GM12878 (cell line): ENCODE measurements around the gene GRHL1. TPM values are rescaled to one million over a fixed set of nuclear protein-coding genes. Genes with fewer than 3 reads are reported as not detected.

ENCODE experiments used
- ATAC-seq: fragments of 200-7000 bp; cut with Tn5 transposase; 3 replicates; pipeline ENCODE4 v1.9.1; 2020; ENCODE audit warnings: mild to moderate bottlenecking, moderate library complexity
- BruUV-seq: library from RNA; stranded (reverse); fragments of 400-500 nt; replicated peaks from 2 replicates; lab custom pipeline; 2021; lab: Mats Ljungman, UMichigan
- CTCF ChIA-PET: fragments of 300-600 bp; sonication (Branson Sonifier 250); formaldehyde crosslinking; extraction: SDS; loops from one replicate; lab custom pipeline; 2021; ENCODE audit warnings: inconsistent platforms; lab: Yijun Ruan, JAX
- POLR2A ChIA-PET: fragments of 350-600 bp; formaldehyde crosslinking; extraction: SDS; loops from one replicate; lab custom pipeline; 2021; ENCODE audit warnings: inconsistent platforms; lab: Charles Lee
- RAD21 ChIA-PET: fragments of 300-600 bp; sonication (Branson Sonifier 250); formaldehyde crosslinking; loops from one replicate; lab custom pipeline; 2023; ENCODE audit warnings: antibody characterized with exemption; ENCODE audit not compliant: unreplicated experiment; lab: Charles Lee
- SMC1A ChIA-PET: fragments of 300-600 bp; sonication (Branson Sonifier 250); formaldehyde crosslinking; loops from one replicate; lab custom pipeline; 2023; ENCODE audit not compliant: unreplicated experiment, uncharacterized antibody; lab: Charles Lee
- DNase-seq: peaks from one replicate; pipeline ENCODE4 v3.0.0-alpha.2; 2011; ENCODE audit warnings: low read depth, low spot score
- FAIRE-seq: peaks from 3 replicates; lab custom pipeline; 2011; peaks lifted over from hg19 to GRCh38; lab: Jason Lieb, UNC
- H2AFZ ChIP-seq: 2 replicates; pipeline ENCODE4 v1.6.0; 2011; ENCODE audit warnings: low read depth, low read length, control low read depth; ENCODE audit not compliant: control insufficient read depth
- H3K27ac ChIP-seq: 2 replicates; pipeline ENCODE4 v1.5.1; 2011; ENCODE audit warnings: control low read depth; ENCODE audit not compliant: control insufficient read depth, insufficient read depth
- H3K27me3 ChIP-seq, 2 experiments: replicated peaks in 1 of 2; 2 replicates each; pipeline versions ENCODE4 v1.6.0 to v1.6.1; 2011; ENCODE audit warnings: low read length in 1 of 2; ENCODE audit not compliant: control insufficient read depth in 2 of 2, insufficient read depth in 2 of 2
- H3K36me3 ChIP-seq, 2 experiments: 2 replicates each; pipeline ENCODE4 v1.5.1; 2011; ENCODE audit warnings: low read length in 1 of 2; ENCODE audit not compliant: control insufficient read depth in 2 of 2, insufficient read depth in 2 of 2
- H3K4me1 ChIP-seq: 2 replicates; pipeline ENCODE4 v1.6.1; 2011; ENCODE audit warnings: mild to moderate bottlenecking, low read length, moderate library complexity, mixed read lengths; ENCODE audit not compliant: control insufficient read depth, insufficient read depth
- H3K4me2 ChIP-seq: 2 replicates; pipeline ENCODE4 v1.6.0; 2011; ENCODE audit warnings: control low read depth; ENCODE audit not compliant: control insufficient read depth, insufficient read depth
- H3K4me3 ChIP-seq: fragments of 200-600 bp; sonication (generic); 2 replicates; pipeline ENCODE4 v1.5.1; 2016
- H3K79me2 ChIP-seq: 2 replicates; pipeline ENCODE4 v1.6.0; 2011; ENCODE audit warnings: low read length; ENCODE audit not compliant: control insufficient read depth, insufficient read depth
- H3K9ac ChIP-seq: 2 replicates; pipeline ENCODE4 v1.8.0; 2011; ENCODE audit warnings: low read length, control low read depth, mixed read lengths; ENCODE audit not compliant: control insufficient read depth, insufficient read depth
- H3K9me3 ChIP-seq: replicated peaks from 3 replicates; pipeline ENCODE4 v1.5.1; 2011; ENCODE audit warnings: mild to moderate bottlenecking, low read length; ENCODE audit not compliant: control insufficient read depth, insufficient read depth
- H4K20me1 ChIP-seq: 2 replicates; pipeline ENCODE4 v1.6.0; 2011; ENCODE audit not compliant: control insufficient read depth, insufficient read depth
- CBX3 ChIP-seq: fragments of 200-600 bp; sonication (generic); IDR thresholded peaks from 2 replicates; pipeline ENCODE4 v1.6.1; 2016; ENCODE audit warnings: low read depth, borderline replicate concordance
- CEBPB ChIP-seq, 2 experiments: fragments of 150-350 bp in 1 of 2; IDR thresholded peaks; 2 replicates each; pipeline ENCODE4 v1.6.1; 2012 to 2014; ENCODE audit warnings: low read depth in 2 of 2, low read length in 2 of 2, borderline replicate concordance in 1 of 2, inconsistent platforms in 1 of 2
- CHD2 ChIP-seq: IDR thresholded peaks from 2 replicates; pipeline ENCODE4 v1.6.1; 2011; ENCODE audit warnings: low read depth, low read length, improper control_type of control experiment, borderline replicate concordance
- GATAD2B ChIP-seq: fragments of 450-650 bp; conservative IDR thresholded peaks from 2 replicates; pipeline ENCODE4 v1.6.1; 2017; ENCODE audit warnings: low read depth, mild to moderate bottlenecking, moderate library complexity
- IKZF1 ChIP-seq: fragments of 450-650 bp; conservative IDR thresholded peaks from 2 replicates; pipeline ENCODE4 v1.6.1; 2017; ENCODE audit warnings: antibody characterized with exemption, mild to moderate bottlenecking
- KAT2A ChIP-seq: conservative IDR thresholded peaks from 2 replicates; pipeline ENCODE4 v1.6.1; 2011; ENCODE audit warnings: low read depth, low read length; ENCODE audit not compliant: control insufficient read depth
- PML ChIP-seq: IDR thresholded peaks from 2 replicates; pipeline ENCODE4 v1.6.1; 2012; ENCODE audit warnings: low read length, inconsistent platforms
- RAD21 ChIP-seq: IDR thresholded peaks from 2 replicates; pipeline ENCODE4 v1.6.1; 2011; ENCODE audit warnings: mild to moderate bottlenecking, low read depth, low read length, moderate library complexity; ENCODE audit not compliant: insufficient read depth
- SREBF2 ChIP-seq: IDR thresholded peaks from 2 replicates; pipeline ENCODE4 v1.6.1; 2012; ENCODE audit warnings: mild to moderate bottlenecking, low read length
- ZNF384 ChIP-seq: IDR thresholded peaks from 2 replicates; pipeline ENCODE4 v1.6.1; 2012; ENCODE audit warnings: low read depth, mild to moderate bottlenecking, low read length, improper control_type of control experiment, borderline replicate concordance
- WGBS: methylation state at CpG from one replicate; pipeline ENCODE4 v1.1.6; 2016; ENCODE audit warnings: low lambda C conversion rate; ENCODE audit not compliant: insufficient replicate concordance, insufficient coverage; ENCODE audit errors: missing lambda C conversion rate; 5-methylcytosine and 5-hydroxymethylcytosine counted together
- in situ Hi-C: fragments of 300-500 bp; cut with MboI; formaldehyde crosslinking; loops from 9 replicates; pipeline ENCODE4 v1.14.3; 2018; ENCODE audit warnings: mixed read lengths
- intact Hi-C: fragments of 100-400 bp; cut with micrococcal nuclease; formaldehyde crosslinking; loops from one replicate; pipeline ENCODE4 v1.14.2; 2022; ENCODE audit not compliant: unreplicated experiment
- polyA plus RNA-seq, 11 experiments: library from polyadenylated mRNA; depleted of rRNA in 4 of 11; unstranded in 6 of 11; stranded (reverse) in 5 of 11; fragments of >200 nt; fragmentation: Nextera tagmentation in 4 of 11; fragmentation: Illumina TruSeq in 1 of 11; extraction: Ambion mirVana in 4 of 11; extraction: Trizol in 1 of 11; gene quantifications; 1 replicate in 1 of 11; 2 replicates in 10 of 11; pipeline versions ENCODE4 v1.2.1 to v1.2.3, GENCODE V29; 2011 to 2016; ENCODE audit warnings: inconsistent platforms in 2 of 11, missing spikeins in 2 of 11, low read depth in 1 of 11
- total RNA-seq, 4 experiments: library from RNA; depleted of rRNA in 3 of 4; stranded (reverse); fragments of >200 nt in 3 of 4; fragmentation: Illumina TruSeq in 1 of 4; extraction: Trizol in 1 of 4; gene quantifications; 2 replicates each; pipeline versions ENCODE4 v1.2.1 to v1.2.3, GENCODE V29; 2013 to 2021
- TF ChIP-seq, protein P1 (sequence below): IDR thresholded peaks from 2 replicates; pipeline ENCODE4 v1.6.1; 2012; ENCODE audit warnings: mild to moderate bottlenecking, low read depth, low read length
- TF ChIP-seq, protein P2 (sequence below): IDR thresholded peaks from 2 replicates; pipeline ENCODE4 v1.6.1; 2011; ENCODE audit warnings: borderline replicate concordance, low read depth, mild to moderate bottlenecking, moderate library complexity, low read length; ENCODE audit not compliant: insufficient read depth, poor library complexity, severe bottlenecking
- TF ChIP-seq, protein P3 (sequence below): fragments of 450-650 bp; formaldehyde crosslinking; IDR thresholded peaks from 2 replicates; pipeline ENCODE4 v1.5.0; 2022; ENCODE audit warnings: mild to moderate bottlenecking, missing genetic modification characterization
- TF ChIP-seq, protein P4 (sequence below): IDR thresholded peaks from 2 replicates; pipeline ENCODE4 v1.6.1; 2011; ENCODE audit warnings: low read depth, mild to moderate bottlenecking, low read length, moderate library complexity, borderline replicate concordance; ENCODE audit errors: extremely low read depth

GRHL1 gene
- total and polyA plus RNA-seq, 10 of the 15 experiments (the other 5 are each of a cell fraction or from before 2014, with no cell fraction given) = 0.09 to 0.81 (median 0.28) TPM; not detected in 1

DNA sequence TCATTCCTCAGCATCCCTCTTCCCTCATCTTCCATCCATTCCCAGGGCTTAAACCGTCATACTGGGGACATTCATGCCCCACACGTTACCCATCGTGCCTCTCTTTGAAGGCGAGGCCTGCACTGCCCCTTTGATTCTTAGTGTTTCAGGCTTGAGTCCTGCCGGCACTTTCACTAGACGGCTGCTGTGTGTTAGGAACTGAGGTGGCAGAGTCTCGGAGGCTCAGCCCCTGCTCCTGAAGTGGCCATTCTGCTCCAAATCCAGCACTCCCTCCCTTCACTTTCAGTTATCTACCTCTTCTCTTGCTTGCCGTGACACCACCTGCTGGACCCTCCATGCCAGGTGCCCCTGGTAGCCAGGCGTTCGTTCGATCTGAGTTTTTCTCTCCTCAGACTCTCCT lies 43.0 kb downstream of the GRHL1 start (continued):
- TF ChIP-seq, protein P1, sequence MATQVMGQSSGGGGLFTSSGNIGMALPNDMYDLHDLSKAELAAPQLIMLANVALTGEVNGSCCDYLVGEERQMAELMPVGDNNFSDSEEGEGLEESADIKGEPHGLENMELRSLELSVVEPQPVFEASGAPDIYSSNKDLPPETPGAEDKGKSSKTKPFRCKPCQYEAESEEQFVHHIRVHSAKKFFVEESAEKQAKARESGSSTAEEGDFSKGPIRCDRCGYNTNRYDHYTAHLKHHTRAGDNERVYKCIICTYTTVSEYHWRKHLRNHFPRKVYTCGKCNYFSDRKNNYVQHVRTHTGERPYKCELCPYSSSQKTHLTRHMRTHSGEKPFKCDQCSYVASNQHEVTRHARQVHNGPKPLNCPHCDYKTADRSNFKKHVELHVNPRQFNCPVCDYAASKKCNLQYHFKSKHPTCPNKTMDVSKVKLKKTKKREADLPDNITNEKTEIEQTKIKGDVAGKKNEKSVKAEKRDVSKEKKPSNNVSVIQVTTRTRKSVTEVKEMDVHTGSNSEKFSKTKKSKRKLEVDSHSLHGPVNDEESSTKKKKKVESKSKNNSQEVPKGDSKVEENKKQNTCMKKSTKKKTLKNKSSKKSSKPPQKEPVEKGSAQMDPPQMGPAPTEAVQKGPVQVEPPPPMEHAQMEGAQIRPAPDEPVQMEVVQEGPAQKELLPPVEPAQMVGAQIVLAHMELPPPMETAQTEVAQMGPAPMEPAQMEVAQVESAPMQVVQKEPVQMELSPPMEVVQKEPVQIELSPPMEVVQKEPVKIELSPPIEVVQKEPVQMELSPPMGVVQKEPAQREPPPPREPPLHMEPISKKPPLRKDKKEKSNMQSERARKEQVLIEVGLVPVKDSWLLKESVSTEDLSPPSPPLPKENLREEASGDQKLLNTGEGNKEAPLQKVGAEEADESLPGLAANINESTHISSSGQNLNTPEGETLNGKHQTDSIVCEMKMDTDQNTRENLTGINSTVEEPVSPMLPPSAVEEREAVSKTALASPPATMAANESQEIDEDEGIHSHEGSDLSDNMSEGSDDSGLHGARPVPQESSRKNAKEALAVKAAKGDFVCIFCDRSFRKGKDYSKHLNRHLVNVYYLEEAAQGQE = no peak

DNA sequence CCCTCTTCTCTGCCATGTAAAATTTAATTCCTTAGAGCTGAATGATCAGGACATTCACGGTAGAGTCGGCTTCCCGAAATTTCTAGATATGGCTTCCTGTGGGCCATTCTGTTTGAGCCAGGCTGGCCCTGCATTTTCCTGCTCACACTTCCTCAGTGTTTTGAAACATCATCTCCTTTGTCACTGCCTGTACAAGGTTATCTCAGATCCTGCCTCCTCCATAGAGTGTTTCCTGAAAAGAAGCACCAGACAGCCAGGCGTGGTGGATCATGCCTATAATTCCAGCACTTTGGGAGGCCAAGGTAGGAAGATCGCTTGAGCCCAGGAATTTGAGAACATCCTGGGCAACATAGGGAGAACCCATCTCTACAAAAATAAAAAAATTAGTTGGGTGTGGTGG lies 43.6 kb downstream of the GRHL1 start:
- in situ Hi-C loops = no loop called here
- no peaks in the 10 kb centered on the region for H3K27me3 ChIP-seq
- intact Hi-C loops = no loop called here
- 93% methylated on average over 5 of the region's 5 CpGs for WGBS
- no TSS peak for BruUV-seq
- H3K9me3 ChIP-seq = no peaks in the 10 kb centered on the region
- ChIA-PET SMC1A (interaction anchor here (1.0 kb wide), 1 partner anchor 11 kb away, joined by 3 read pairs; no protein-coding TSS in a partner anchor), RAD21 (no interaction called here), POLR2A (interaction anchor here (0.6 kb wide), 1 partner anchor 661 kb away, joined by 3 read pairs; no protein-coding TSS in a partner anchor), CTCF (interaction anchor here (6.4 kb wide), 1 partner anchor 10 kb away, joined by 55 read pairs; no protein-coding TSS in a partner anchor)
- FAIRE-seq (no peak), DNase-seq (no peak), ATAC-seq (no peak)
- no peaks in the 10 kb centered on the region for H3K79me2 ChIP-seq
- H3K4me3 ChIP-seq = no peak overlapping the region
- H2AFZ ChIP-seq = no peak overlapping the region
- H3K4me2 ChIP-seq = no peak overlapping the region
- H3K27ac ChIP-seq = no peak overlapping the region
- H3K36me3 ChIP-seq = no peaks in the 10 kb centered on the region
- no peak overlapping the region for H3K9ac ChIP-seq
- no peaks in the 10 kb centered on the region for H4K20me1 ChIP-seq
- H3K4me1 ChIP-seq = no peaks in the 10 kb centered on the region
- TF ChIP-seq, protein P2, sequence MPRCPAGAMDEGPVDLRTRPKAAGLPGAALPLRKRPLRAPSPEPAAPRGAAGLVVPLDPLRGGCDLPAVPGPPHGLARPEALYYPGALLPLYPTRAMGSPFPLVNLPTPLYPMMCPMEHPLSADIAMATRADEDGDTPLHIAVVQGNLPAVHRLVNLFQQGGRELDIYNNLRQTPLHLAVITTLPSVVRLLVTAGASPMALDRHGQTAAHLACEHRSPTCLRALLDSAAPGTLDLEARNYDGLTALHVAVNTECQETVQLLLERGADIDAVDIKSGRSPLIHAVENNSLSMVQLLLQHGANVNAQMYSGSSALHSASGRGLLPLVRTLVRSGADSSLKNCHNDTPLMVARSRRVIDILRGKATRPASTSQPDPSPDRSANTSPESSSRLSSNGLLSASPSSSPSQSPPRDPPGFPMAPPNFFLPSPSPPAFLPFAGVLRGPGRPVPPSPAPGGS = no peak
- TF ChIP-seq PML (no peak), RAD21 (no peak), ZNF384 (no peak), GATAD2B (no peak), CBX3 (no peak), KAT2A (no peak), IKZF1 (no peak), CHD2 (no peak), CEBPB (IDR thresholded peaks at IDR 0.05; ENCODE audit: borderline replicate concordance in 1 of 2, low read depth in 2 of 2, low read length in 2 of 2) (no peak), SREBF2 (no peak)
- TF ChIP-seq, protein P3, sequence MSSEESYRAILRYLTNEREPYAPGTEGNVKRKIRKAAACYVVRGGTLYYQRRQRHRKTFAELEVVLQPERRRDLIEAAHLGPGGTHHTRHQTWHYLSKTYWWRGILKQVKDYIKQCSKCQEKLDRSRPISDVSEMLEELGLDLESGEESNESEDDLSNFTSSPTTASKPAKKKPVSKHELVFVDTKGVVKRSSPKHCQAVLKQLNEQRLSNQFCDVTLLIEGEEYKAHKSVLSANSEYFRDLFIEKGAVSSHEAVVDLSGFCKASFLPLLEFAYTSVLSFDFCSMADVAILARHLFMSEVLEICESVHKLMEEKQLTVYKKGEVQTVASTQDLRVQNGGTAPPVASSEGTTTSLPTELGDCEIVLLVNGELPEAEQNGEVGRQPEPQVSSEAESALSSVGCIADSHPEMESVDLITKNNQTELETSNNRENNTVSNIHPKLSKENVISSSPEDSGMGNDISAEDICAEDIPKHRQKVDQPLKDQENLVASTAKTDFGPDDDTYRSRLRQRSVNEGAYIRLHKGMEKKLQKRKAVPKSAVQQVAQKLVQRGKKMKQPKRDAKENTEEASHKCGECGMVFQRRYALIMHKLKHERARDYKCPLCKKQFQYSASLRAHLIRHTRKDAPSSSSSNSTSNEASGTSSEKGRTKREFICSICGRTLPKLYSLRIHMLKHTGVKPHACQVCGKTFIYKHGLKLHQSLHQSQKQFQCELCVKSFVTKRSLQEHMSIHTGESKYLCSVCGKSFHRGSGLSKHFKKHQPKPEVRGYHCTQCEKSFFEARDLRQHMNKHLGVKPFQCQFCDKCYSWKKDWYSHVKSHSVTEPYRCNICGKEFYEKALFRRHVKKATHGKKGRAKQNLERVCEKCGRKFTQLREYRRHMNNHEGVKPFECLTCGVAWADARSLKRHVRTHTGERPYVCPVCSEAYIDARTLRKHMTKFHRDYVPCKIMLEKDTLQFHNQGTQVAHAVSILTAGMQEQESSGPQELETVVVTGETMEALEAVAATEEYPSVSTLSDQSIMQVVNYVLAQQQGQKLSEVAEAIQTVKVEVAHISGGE = no peak
- TF ChIP-seq, protein P4, sequence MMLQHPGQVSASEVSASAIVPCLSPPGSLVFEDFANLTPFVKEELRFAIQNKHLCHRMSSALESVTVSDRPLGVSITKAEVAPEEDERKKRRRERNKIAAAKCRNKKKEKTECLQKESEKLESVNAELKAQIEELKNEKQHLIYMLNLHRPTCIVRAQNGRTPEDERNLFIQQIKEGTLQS = no peak
